Rectal smooth muscle tissue (tissue), 1 donor: ENCODE results near the gene MEF2D.

Source experiments
- H3K27ac ChIP-seq: one replicate; pipeline ENCODE4 v1.7.0; 2013; ENCODE audit warnings: low read depth, low read length, inconsistent platforms
- H3K27me3 ChIP-seq: one replicate; pipeline ENCODE4 v1.7.0; 2013; ENCODE audit warnings: low read length; ENCODE audit not compliant: control insufficient read depth, insufficient read depth
- H3K36me3 ChIP-seq: one replicate; pipeline ENCODE4 v1.7.0; 2013; ENCODE audit warnings: low read length; ENCODE audit not compliant: control insufficient read depth, insufficient read depth
- H3K4me1 ChIP-seq: one replicate; pipeline ENCODE4 v1.7.0; 2013; ENCODE audit warnings: low read length; ENCODE audit not compliant: control insufficient read depth, insufficient read depth
- H3K4me3 ChIP-seq: one replicate; pipeline ENCODE4 v1.7.0; 2013; ENCODE audit warnings: low read length
- H3K9ac ChIP-seq: one replicate; pipeline ENCODE4 v1.7.0; 2013; ENCODE audit warnings: low read length

Gene MEF2D

DNA sequence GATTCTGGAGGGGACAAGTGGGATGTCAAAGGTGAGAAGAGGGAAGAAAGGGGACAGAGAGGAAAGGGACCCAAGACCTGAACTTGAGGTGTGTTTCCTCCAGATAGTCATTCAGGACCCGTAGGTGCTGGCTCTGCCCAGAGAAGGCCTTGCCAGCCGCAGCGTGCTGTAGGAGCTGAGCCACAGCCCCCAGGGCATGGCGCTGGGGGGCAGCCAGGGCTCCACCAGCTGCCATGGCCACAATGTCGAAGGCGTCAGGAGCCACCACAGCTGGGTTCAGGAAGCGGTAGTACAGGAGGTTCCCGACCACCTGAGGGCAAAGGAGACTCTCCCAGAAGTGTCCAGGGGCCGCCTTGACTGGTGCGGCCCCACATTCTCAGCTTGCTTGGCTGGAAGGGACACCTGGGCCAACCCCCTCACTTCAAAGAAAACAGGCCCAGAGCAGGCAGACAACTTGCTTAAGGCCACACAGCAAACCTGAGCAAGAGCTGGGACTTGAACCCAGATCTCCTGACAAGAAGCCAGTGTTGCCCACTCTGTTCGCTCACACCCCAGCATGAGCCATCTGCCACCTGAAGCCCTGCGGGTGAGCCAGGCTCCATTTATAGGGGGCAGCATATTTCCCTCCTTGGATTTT is 34.0 kb upstream of the MEF2D start:
- no peak overlapping the region for H3K9ac ChIP-seq
- H3K27ac ChIP-seq = no peak overlapping the region
- H3K4me3 ChIP-seq = no peak overlapping the region
- H3K4me1 ChIP-seq = no peaks in the 10 kb centered on the region
- peaks cover 2% of the 10 kb centered on the region for H3K36me3 ChIP-seq
- H3K27me3 ChIP-seq = no peaks in the 10 kb centered on the region

DNA sequence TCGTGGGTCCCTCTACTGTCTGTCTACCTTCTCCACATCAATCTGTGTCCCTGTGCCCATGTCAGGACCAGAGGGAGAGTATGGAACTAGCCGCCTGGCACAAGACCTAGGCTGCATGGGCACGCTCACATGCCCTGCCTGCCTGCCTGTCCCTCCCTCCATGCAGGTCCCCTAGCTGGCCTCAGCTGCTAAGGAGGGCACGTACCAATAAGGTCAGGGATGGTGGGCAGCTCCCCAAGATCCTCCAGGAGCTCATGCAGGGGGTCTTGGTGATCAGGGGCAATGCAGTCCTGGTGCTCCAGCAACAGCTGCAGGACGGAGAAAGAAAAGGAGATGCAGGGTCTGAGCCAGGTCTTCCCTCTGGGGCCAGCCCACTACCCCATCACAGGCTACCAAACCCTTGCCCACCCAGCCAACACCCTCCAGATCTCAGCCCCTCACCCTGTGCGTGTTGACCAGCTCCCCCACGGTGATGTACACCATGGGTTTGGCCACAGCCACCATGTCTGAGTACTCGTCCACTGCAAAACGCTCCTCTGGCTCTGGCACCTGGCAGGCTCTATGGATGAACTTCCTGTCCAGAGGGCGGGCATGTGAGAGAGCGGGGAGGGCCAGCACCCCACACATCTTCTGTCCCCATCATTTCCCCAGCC is 33.1 kb upstream of the MEF2D start:
- H3K9ac ChIP-seq = no peak overlapping the region
- peaks cover 2% of the 10 kb centered on the region for H3K36me3 ChIP-seq
- no peak overlapping the region for H3K27ac ChIP-seq
- H3K4me1 ChIP-seq = no peaks in the 10 kb centered on the region
- H3K27me3 ChIP-seq = no peaks in the 10 kb centered on the region
- H3K4me3 ChIP-seq = no peak overlapping the region

DNA sequence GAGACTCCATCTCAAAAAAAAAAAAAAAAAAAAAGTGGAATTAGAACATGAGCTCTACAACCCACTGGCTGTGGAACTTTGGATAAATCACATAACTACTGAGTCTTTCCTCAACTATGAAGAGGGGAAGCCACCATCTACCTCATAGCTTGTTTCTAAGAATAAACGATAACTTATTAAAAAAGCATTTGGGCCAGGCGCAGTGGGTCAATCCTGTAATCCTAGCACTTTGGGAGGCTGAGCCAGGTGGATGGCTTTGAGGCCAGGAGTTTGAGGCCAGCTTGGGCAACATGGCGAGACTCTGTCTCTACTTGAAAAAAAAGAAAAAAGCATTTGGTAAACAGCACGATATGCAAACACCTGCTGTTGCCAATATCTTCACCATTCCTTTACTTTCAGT is 31.8 kb upstream of the MEF2D start:
- H3K36me3 ChIP-seq = peaks cover 2% of the 10 kb centered on the region
- no peak overlapping the region for H3K4me3 ChIP-seq
- no peaks in the 10 kb centered on the region for H3K4me1 ChIP-seq
- H3K27ac ChIP-seq = no peak overlapping the region
- H3K27me3 ChIP-seq = no peaks in the 10 kb centered on the region
- no peak overlapping the region for H3K9ac ChIP-seq

DNA sequence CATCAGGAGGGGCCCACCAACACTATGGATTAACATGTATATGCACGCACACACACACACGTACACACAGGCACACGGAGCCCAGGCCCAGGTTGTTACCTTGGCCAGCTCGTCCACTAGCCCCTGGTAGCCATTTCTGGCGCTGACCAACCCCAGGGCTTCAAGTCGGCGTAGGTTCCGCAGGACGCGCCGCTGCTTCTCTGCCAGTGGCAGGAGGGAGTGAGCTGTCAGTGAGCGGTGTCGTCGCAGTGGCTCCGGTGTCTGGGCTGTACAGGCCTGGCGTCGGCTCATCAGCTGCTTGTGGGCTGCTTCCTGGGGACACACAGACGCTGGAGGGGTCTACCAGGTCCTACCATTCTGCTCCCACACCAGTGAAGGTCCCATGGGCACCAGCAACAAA is 29.4 kb upstream of the MEF2D start:
- Histone ChIP-seq H3K27me3 (no peaks in the 10 kb centered on the region), H3K4me1 (no peaks in the 10 kb centered on the region)

DNA sequence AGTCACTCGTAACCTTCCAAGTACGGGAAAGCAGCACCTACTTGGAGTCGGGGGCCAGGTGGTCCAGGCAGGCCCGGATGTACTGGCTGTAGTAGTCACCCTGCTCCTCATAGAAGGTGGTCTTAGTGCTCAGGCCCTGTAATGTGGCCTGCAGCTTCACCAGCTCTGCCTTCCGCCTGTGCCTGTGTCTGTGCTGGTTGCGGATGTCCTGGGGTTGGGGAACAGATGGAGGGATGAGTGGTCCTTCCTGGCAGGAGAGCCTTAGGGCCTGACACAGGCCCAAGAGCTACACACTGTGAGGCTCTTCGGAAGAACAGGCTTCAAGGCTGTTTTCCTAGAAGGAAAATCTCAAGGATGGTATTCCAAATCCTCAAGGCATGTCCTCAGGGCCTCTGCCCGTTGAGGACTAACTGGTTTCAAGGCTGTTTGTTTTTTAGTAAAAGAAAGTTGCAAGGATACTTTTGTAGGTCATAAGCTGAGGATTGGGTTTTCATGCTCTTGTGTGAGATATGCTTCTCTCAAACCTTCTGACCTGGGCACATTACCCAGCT is 28.4 kb upstream of the MEF2D start:
- H3K4me1 ChIP-seq = no peaks in the 10 kb centered on the region
- no peak overlapping the region for H3K27ac ChIP-seq
- H3K36me3 ChIP-seq = peaks cover 2% of the 10 kb centered on the region
- H3K27me3 ChIP-seq = no peaks in the 10 kb centered on the region
- no peak overlapping the region for H3K9ac ChIP-seq
- H3K4me3 ChIP-seq = no peak overlapping the region

More for the DNA sequence above, 29.4 kb upstream of the MEF2D start:
- Histone ChIP-seq H3K4me3 (no peak overlapping the region), H3K36me3 (peaks cover 2% of the 10 kb centered on the region), H3K9ac (no peak overlapping the region), H3K27ac (no peak overlapping the region)

DNA sequence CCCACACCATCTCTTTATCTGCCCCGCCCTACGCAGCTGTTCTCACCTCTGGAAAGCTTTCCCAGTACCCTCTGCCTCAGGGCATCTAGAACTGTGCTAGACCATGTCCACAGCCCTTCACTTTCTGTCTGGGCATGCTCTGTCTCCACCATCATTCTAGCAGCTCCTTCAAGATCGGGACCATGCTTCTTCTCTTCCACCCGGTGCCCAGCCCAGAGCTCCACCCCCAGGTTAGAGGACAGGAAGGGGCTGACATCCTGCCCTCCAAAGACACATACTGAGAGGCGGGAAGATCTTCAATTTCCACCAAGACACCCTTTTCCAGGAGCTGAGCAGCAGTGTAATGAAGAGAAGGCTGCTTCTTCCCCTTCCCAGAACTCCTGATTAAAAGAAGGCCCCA is 27.7 kb upstream of the MEF2D start:
- Histone ChIP-seq H3K27me3 (no peaks in the 10 kb centered on the region), H3K27ac (no peak overlapping the region), H3K9ac (no peak overlapping the region), H3K36me3 (peaks cover 2% of the 10 kb centered on the region), H3K4me1 (no peaks in the 10 kb centered on the region), H3K4me3 (no peak overlapping the region)

DNA sequence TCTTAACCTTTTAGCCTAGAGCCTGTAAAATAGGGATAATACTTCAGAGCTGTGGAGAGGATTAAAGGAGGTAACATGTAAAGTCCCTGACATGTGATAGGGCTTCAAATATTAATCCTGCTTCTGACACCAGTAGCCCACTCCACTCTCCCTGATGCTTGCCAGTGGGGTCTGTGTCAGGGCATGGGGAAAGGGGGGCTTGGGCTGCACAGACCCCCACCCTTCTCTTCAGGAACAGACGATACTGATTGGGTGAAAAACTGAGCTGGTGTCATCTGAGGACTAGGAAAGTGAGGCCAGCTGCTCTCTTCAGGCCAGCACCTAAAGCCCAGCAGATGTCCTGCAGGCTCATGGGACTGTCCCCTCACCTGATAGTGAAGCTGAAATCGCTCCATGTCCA is 27.0 kb upstream of the MEF2D start:
- Histone ChIP-seq H3K27me3 (no peaks in the 10 kb centered on the region), H3K4me1 (no peaks in the 10 kb centered on the region), H3K36me3 (peaks cover 2% of the 10 kb centered on the region), H3K27ac (no peak overlapping the region), H3K4me3 (no peak overlapping the region), H3K9ac (no peak overlapping the region)

DNA sequence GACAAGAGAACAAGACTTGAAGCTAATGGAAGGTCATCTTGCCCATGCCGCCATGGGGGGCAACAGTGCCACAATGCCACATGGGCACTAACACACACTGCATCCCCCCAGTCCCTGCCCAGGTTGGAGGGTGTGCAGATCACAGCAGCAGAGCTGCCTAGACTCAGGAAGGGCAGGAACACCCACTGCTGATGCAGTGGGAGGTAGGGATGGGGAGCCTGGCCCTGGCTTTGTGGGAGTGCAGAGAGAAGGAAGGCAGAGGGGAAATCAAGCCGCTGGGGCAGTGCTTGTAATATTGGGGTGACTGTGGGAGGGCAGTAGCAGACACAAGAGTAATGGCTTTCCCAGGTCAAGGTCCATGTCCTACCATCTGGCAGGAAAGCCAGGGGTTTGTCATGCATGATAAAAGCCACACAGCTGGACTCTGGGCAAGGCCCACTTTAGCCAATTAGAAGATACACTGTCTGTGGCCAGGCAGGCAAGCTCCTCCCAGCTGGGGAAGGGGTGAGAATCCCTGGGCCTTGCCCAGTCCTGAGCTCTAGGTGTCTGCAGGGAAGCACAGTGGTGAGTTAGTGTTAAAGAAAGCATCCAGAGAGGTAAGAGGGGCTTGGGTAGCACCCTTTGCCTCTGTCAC is 25.4 kb upstream of the MEF2D start:
- Histone ChIP-seq H3K27me3 (no peaks in the 10 kb centered on the region), H3K9ac (no peak overlapping the region), H3K27ac (no peak overlapping the region), H3K4me3 (no peak overlapping the region), H3K36me3 (peaks cover under 1% of the 10 kb centered on the region), H3K4me1 (no peaks in the 10 kb centered on the region)

DNA sequence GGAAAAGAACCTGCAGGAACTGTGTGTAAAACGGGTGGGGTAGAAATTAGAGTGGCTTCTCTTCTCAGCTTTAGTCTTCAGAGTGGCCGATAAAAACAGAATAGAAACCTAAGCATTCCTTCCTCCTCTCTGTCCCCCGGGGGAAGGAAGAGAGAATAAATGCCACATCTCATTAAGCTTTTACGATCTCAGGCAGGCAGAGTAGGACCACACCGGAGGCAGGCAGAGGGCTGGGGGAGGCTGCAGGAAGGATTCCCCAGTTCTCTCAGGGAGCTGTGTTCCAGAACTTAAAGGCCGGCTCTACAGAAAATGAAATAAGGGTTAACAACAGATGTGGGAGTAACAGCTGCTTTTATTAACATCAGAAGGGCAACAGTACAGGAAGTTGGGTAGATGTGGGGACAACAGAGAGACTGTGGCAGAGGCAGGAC is 24.5 kb upstream of the MEF2D start:
- no peak overlapping the region for H3K4me3 ChIP-seq
- H3K9ac ChIP-seq = no peak overlapping the region
- H3K36me3 ChIP-seq = no peaks in the 10 kb centered on the region
- no peaks in the 10 kb centered on the region for H3K27me3 ChIP-seq
- H3K27ac ChIP-seq = no peak overlapping the region
- no peaks in the 10 kb centered on the region for H3K4me1 ChIP-seq

DNA sequence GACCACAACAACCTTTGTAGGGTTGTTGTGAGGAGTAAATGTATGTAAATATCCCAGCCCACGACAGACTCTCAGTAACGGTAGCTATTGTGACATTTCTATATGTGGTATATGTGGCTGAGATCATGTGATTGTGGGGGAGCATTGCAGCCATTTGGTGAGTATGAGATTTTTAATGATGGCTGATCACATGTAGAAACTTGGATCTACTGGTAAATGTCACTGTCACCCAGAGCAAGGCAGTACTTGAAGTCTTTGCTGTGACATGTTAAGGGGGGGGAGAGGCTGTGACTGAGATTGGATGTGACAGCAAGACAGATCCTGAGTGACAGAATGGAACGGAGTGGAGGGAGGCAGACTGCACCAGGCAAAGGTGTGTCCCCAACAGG is 23.9 kb upstream of the MEF2D start:
- H3K9ac ChIP-seq = no peak overlapping the region
- no peaks in the 10 kb centered on the region for H3K27me3 ChIP-seq
- no peak overlapping the region for H3K4me3 ChIP-seq
- H3K4me1 ChIP-seq = no peaks in the 10 kb centered on the region
- H3K36me3 ChIP-seq = no peaks in the 10 kb centered on the region
- no peak overlapping the region for H3K27ac ChIP-seq

DNA sequence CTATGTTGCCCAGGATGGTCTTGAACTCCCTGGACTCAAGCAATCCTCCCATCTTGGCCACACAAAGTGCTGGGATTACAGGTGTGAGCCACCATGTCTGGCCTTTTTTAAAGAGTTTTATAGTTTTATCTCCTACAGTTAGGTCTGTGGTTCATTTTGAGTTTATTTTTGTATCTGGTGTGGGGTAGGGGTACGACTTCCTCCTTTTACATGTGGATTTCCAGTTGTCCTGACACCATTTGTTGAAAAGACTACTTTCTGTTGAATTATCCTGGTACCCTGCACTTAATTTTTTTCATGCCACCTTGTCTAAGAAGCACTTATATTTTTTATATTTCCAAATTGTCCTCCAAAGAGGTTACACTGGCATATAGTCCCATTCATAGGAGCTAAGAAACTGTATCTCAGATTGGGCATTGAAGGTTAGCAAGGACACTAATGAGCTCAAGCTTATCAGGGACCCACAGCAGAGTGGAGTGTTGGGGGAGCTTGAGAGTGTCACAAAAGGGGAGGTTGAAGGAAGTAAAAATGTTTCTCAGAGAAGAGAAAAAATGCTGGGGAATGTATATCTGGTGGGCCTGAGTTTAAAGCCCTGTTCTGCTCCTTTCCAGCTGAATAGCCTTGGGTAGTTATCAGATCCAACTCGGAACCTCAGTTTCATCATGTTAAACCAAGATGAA is 23.4 kb upstream of the MEF2D start:
- H3K9ac ChIP-seq = no peak overlapping the region
- no peaks in the 10 kb centered on the region for H3K36me3 ChIP-seq
- H3K4me3 ChIP-seq = no peak overlapping the region
- H3K4me1 ChIP-seq = no peaks in the 10 kb centered on the region
- no peak overlapping the region for H3K27ac ChIP-seq
- H3K27me3 ChIP-seq = no peaks in the 10 kb centered on the region

DNA sequence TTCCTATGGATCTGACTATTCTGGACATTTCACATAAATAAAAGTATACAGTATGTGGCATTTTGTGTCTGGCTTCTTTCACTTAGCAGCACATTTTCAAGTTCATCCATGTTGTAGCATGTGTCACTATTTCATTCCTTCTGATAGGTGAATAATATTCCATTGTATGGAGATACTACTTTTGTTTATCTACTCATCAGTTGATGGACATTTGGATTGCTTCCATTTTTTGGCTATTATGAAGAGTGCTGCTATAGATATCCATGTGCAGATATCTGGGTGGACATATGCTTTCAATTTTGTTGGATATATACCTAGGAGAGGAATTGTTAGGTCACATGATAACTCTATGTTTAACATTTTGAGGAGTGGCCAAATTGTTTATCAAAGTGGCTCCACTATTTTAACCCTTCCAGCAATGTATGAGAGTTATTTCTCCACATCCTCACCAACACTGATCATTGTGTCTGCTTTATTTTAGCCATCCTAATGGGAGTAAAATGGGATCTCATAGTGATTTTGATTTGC is 21.9 kb upstream of the MEF2D start:
- no peak overlapping the region for H3K9ac ChIP-seq
- no peak overlapping the region for H3K27ac ChIP-seq
- no peaks in the 10 kb centered on the region for H3K36me3 ChIP-seq
- no peaks in the 10 kb centered on the region for H3K4me1 ChIP-seq
- no peak overlapping the region for H3K4me3 ChIP-seq
- H3K27me3 ChIP-seq = no peaks in the 10 kb centered on the region
